SK-N-SH (cell line): ENCODE measurements around the gene MACIR. TPM values are rescaled to one million over a fixed set of nuclear protein-coding genes. Genes with fewer than 3 reads are reported as not detected.

ENCODE experiments used
- CTCF ChIA-PET: fragments of 300-600, 350-600 bp; formaldehyde crosslinking; extraction: SDS; loops from one replicate; lab custom pipeline; 2021; lab: Yijun Ruan, JAX
- POLR2A ChIA-PET: fragments of 350-600 bp; sonication (Branson Sonifier 250); formaldehyde crosslinking; extraction: SDS; loops from one replicate; lab custom pipeline; 2020; ENCODE audit warnings: antibody characterized with exemption, inconsistent platforms; lab: Yijun Ruan, JAX
- DNase-seq: peaks from one replicate; pipeline ENCODE4 v3.0.0; 2012
- H2AFZ ChIP-seq: fragments of 200-600 bp; sonication (generic); 2 replicates; pipeline ENCODE4 v1.8.1; 2016; ENCODE audit warnings: antibody characterized with exemption, mild to moderate bottlenecking, low read depth
- H3F3A ChIP-seq: fragments of 200-600 bp; sonication (generic); replicated peaks from 2 replicates; pipeline ENCODE3; 2016; ENCODE audit warnings: antibody characterized with exemption, mild to moderate bottlenecking; ENCODE audit not compliant: insufficient read depth
- H3K27ac ChIP-seq, 2 experiments: fragments of 200-500 bp in 1 of 2; fragments of 200-600 bp in 1 of 2; sonication (Bioruptor generic) in 1 of 2; sonication (generic), shearing (Covaris generic) in 1 of 2; 2 replicates each; pipeline versions ENCODE4 v1.5.1 to v1.6.1; 2014 to 2016; ENCODE audit warnings: low read depth in 2 of 2, inconsistent platforms in 1 of 2, low read length in 1 of 2, mild to moderate bottlenecking in 1 of 2, mixed read lengths in 1 of 2
- H3K27me3 ChIP-seq: fragments of 200-600 bp; sonication (generic), shearing (Covaris generic); 2 replicates; pipeline ENCODE4 v1.6.1; 2016; ENCODE audit warnings: mixed run types; ENCODE audit not compliant: insufficient read depth
- H3K36me3 ChIP-seq, 2 experiments: fragments of 200-500 bp in 1 of 2; fragments of 200-600 bp in 1 of 2; sonication (Bioruptor generic) in 1 of 2; sonication (generic) in 1 of 2; replicated peaks in 1 of 2; 2 replicates each; pipeline versions ENCODE3 to v1.5.1; 2014 to 2016; ENCODE audit warnings: low read length in 1 of 2, mild to moderate bottlenecking in 1 of 2; ENCODE audit not compliant: insufficient read depth in 2 of 2, control insufficient read depth in 1 of 2
- H3K4me1 ChIP-seq, 2 experiments: fragments of 200-500 bp in 1 of 2; fragments of 200-600 bp in 1 of 2; sonication (Bioruptor generic) in 1 of 2; sonication (generic), shearing (Covaris generic) in 1 of 2; 2 replicates each; pipeline versions ENCODE4 v1.5.1 to v1.6.1; 2014 to 2016; ENCODE audit warnings: low read depth in 1 of 2, low read length in 1 of 2, mixed run types in 1 of 2; ENCODE audit not compliant: insufficient read depth in 2 of 2, control insufficient read depth in 1 of 2
- H3K4me2 ChIP-seq: fragments of 200-600 bp; sonication (generic), shearing (Covaris generic); 2 replicates; pipeline ENCODE4 v1.6.1; 2017; ENCODE audit warnings: mixed run types
- H3K4me3 ChIP-seq, 2 experiments: fragments of 200-500 bp in 1 of 2; fragments of 200-600 bp in 1 of 2; sonication (Bioruptor generic) in 1 of 2; sonication (generic), shearing (Covaris generic) in 1 of 2; 2 replicates each; pipeline versions ENCODE4 v1.5.1 to v1.8.1; 2014 to 2016; ENCODE audit warnings: low read depth in 2 of 2, inconsistent platforms in 1 of 2, low read length in 1 of 2, mild to moderate bottlenecking in 1 of 2, mixed read lengths in 1 of 2, moderate library complexity in 1 of 2
- H3K79me2 ChIP-seq: fragments of 200-600 bp; sonication (generic); 2 replicates; pipeline ENCODE4 v1.8.1; 2017; ENCODE audit warnings: mild to moderate bottlenecking; ENCODE audit not compliant: insufficient read depth
- H3K9ac ChIP-seq: fragments of 200-600 bp; sonication (generic); 2 replicates; pipeline ENCODE4 v1.6.1; 2017; ENCODE audit warnings: mixed run types
- H3K9me2 ChIP-seq: fragments of 200-600 bp; sonication (generic); 2 replicates; pipeline ENCODE4 v1.6.1; 2017; ENCODE audit warnings: mixed run types
- H3K9me3 ChIP-seq: fragments of 200-600 bp; sonication (generic); 2 replicates; pipeline ENCODE4 v1.6.1; 2017; ENCODE audit warnings: mixed run types, mild to moderate bottlenecking, moderate library complexity
- H4K20me1 ChIP-seq: fragments of 200-600 bp; sonication (generic); 2 replicates; pipeline ENCODE4 v1.6.1; 2017; ENCODE audit warnings: mild to moderate bottlenecking, mixed run types; ENCODE audit not compliant: insufficient read depth
- CHD2 ChIP-seq: fragments of 150-350 bp; IDR thresholded peaks from 2 replicates; pipeline ENCODE4 v1.6.1; 2018; ENCODE audit warnings: low read length; ENCODE audit not compliant: partially characterized antibody
- CTCF ChIP-seq: fragments of 200-600 bp; sonication (generic); IDR thresholded peaks from 2 replicates; pipeline ENCODE4 v1.6.1; 2017; ENCODE audit warnings: antibody characterized with exemption, mild to moderate bottlenecking, moderate library complexity
- ELF1 ChIP-seq: IDR thresholded peaks from 2 replicates; pipeline ENCODE4 v1.4.0; 2012
- EZH2phosphoT487 ChIP-seq: fragments of 200-600 bp; sonication (generic); IDR thresholded peaks from 2 replicates; pipeline ENCODE4 v1.6.1; 2017; ENCODE audit warnings: low read depth, mixed run types, mild to moderate bottlenecking, antibody characterized with exemption, moderate library complexity, borderline replicate concordance
- FOXJ3 ChIP-seq: sonication (generic); formaldehyde crosslinking; IDR thresholded peaks from 2 replicates; pipeline ENCODE4 v1.5.1; 2020; ENCODE audit warnings: mild to moderate bottlenecking, missing genetic modification reagents
- GABPA ChIP-seq: IDR thresholded peaks from 2 replicates; pipeline ENCODE4 v1.4.0; 2012; ENCODE audit warnings: low read depth, mild to moderate bottlenecking
- JUND ChIP-seq: IDR thresholded peaks from 2 replicates; pipeline ENCODE4 v1.4.0; 2012
- MEF2A ChIP-seq: IDR thresholded peaks from 2 replicates; pipeline ENCODE4 v1.4.0; 2012; ENCODE audit warnings: low read depth, borderline replicate concordance
- NFIC ChIP-seq: IDR thresholded peaks from 2 replicates; pipeline ENCODE4 v1.4.0; 2012; ENCODE audit warnings: borderline replicate concordance
- PBX3 ChIP-seq: IDR thresholded peaks from 2 replicates; pipeline ENCODE4; 2012
- RAD21 ChIP-seq: IDR thresholded peaks from 2 replicates; pipeline ENCODE4 v1.6.1; 2012; ENCODE audit warnings: mild to moderate bottlenecking, low read length
- RCOR1 ChIP-seq: fragments of 150-350 bp; IDR thresholded peaks from 2 replicates; pipeline ENCODE4 v1.6.1; 2017; ENCODE audit warnings: antibody characterized with exemption, low read length
- RXRA ChIP-seq: IDR thresholded peaks from 2 replicates; pipeline ENCODE4 v1.4.0; 2012; ENCODE audit warnings: low read depth, mild to moderate bottlenecking, borderline replicate concordance
- SMC3 ChIP-seq: IDR thresholded peaks from 2 replicates; pipeline ENCODE4 v1.6.1; 2012; ENCODE audit warnings: low read depth, low read length, improper control_type of control experiment
- TEAD4 ChIP-seq: IDR thresholded peaks from 2 replicates; pipeline ENCODE4 v1.4.0; 2012; ENCODE audit warnings: mild to moderate bottlenecking, borderline replicate concordance; ENCODE audit not compliant: insufficient read depth
- USF1 ChIP-seq: IDR thresholded peaks from 2 replicates; pipeline ENCODE4 v1.4.0; 2012; ENCODE audit warnings: low read depth, borderline replicate concordance
- YY1 ChIP-seq: IDR thresholded peaks from 2 replicates; pipeline ENCODE4 v1.4.0; 2012; ENCODE audit warnings: low read depth, mild to moderate bottlenecking
- WGBS: methylation state at CpG from one replicate; pipeline ENCODE4 v1.1.6; 2017; ENCODE audit warnings: low lambda C conversion rate; 5-methylcytosine and 5-hydroxymethylcytosine counted together
- polyA plus RNA-seq, 3 experiments: library from polyadenylated mRNA; depleted of rRNA; stranded (reverse); fragments of >200 nt; gene quantifications; 2 replicates each; pipeline ENCODE4 v1.2.3, GENCODE V29; 2012
- TF ChIP-seq, protein P1 (sequence below): fragments of 150-350 bp; IDR thresholded peaks from 2 replicates; pipeline ENCODE4 v1.6.1; 2017; ENCODE audit warnings: antibody characterized with exemption, low read length, low read depth, borderline replicate concordance
- TF ChIP-seq, protein P2 (sequence below): fragments of 150-350 bp; IDR thresholded peaks from 2 replicates; pipeline ENCODE4 v1.6.1; 2016; ENCODE audit warnings: mild to moderate bottlenecking, low read depth, low read length
- TF ChIP-seq, protein P3 (sequence below): IDR thresholded peaks from 2 replicates; pipeline ENCODE4 v1.6.1; 2012; ENCODE audit warnings: mild to moderate bottlenecking, low read depth, low read length, moderate library complexity

Gene MACIR
- polyA plus RNA-seq, 1 of the 3 experiments (the other 2 are of a cell fraction): 24.7 TPM

DNA sequence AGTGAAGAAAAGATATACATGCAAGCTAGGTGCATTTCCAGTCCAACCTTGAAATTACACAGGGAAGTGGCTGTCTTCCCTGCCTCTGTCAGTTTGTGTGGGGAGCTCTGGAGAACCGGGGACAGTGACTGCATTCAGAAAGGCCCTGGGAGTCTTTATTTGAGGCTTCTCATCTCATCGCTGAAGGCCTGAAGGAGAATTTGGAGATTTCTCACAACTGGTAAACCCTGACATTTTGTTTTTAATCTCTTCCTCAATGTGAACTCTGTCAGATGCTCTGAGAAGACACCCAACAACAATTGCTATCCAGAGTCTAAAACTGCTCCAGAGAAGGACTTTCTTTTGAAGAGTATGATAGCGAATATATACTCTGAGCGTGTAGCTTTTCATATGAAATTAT is 33.0 kb downstream of the MACIR start:
- H3K4me3 ChIP-seq: no peak overlapping the region
- 90% methylated on average over 4 of the region's 4 CpGs for WGBS
- no peaks in the 10 kb centered on the region; a peak in 2 of 4 replicates for H3K4me1 ChIP-seq
- H3K9me3 ChIP-seq: no peaks in the 10 kb centered on the region
- no peak overlapping the region for H3K4me2 ChIP-seq
- H3K27ac ChIP-seq: no peak overlapping the region
- no peaks in the 10 kb centered on the region for H3K27me3 ChIP-seq
- TF ChIP-seq, protein P1, sequence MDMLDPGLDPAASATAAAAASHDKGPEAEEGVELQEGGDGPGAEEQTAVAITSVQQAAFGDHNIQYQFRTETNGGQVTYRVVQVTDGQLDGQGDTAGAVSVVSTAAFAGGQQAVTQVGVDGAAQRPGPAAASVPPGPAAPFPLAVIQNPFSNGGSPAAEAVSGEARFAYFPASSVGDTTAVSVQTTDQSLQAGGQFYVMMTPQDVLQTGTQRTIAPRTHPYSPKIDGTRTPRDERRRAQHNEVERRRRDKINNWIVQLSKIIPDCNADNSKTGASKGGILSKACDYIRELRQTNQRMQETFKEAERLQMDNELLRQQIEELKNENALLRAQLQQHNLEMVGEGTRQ: no peak
- TF ChIP-seq RCOR1 (no peak), RAD21 (no peak), JUND (no peak), FOXJ3 (no peak), SMC3 (no peak), USF1 (no peak), MEF2A (no peak), GABPA (no peak), EZH2phosphoT487 (no peak), PBX3 (no peak), YY1 (no peak), TEAD4 (no peak), ELF1 (no peak), NFIC (no peak), RXRA (no peak), CTCF (no peak), CHD2 (no peak)
- TF ChIP-seq, protein P2, sequence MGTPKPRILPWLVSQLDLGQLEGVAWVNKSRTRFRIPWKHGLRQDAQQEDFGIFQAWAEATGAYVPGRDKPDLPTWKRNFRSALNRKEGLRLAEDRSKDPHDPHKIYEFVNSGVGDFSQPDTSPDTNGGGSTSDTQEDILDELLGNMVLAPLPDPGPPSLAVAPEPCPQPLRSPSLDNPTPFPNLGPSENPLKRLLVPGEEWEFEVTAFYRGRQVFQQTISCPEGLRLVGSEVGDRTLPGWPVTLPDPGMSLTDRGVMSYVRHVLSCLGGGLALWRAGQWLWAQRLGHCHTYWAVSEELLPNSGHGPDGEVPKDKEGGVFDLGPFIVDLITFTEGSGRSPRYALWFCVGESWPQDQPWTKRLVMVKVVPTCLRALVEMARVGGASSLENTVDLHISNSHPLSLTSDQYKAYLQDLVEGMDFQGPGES: no peak
- TF ChIP-seq, protein P3, sequence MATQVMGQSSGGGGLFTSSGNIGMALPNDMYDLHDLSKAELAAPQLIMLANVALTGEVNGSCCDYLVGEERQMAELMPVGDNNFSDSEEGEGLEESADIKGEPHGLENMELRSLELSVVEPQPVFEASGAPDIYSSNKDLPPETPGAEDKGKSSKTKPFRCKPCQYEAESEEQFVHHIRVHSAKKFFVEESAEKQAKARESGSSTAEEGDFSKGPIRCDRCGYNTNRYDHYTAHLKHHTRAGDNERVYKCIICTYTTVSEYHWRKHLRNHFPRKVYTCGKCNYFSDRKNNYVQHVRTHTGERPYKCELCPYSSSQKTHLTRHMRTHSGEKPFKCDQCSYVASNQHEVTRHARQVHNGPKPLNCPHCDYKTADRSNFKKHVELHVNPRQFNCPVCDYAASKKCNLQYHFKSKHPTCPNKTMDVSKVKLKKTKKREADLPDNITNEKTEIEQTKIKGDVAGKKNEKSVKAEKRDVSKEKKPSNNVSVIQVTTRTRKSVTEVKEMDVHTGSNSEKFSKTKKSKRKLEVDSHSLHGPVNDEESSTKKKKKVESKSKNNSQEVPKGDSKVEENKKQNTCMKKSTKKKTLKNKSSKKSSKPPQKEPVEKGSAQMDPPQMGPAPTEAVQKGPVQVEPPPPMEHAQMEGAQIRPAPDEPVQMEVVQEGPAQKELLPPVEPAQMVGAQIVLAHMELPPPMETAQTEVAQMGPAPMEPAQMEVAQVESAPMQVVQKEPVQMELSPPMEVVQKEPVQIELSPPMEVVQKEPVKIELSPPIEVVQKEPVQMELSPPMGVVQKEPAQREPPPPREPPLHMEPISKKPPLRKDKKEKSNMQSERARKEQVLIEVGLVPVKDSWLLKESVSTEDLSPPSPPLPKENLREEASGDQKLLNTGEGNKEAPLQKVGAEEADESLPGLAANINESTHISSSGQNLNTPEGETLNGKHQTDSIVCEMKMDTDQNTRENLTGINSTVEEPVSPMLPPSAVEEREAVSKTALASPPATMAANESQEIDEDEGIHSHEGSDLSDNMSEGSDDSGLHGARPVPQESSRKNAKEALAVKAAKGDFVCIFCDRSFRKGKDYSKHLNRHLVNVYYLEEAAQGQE: no peak
- H3K9me2 ChIP-seq: no peaks in the 10 kb centered on the region
- no peak for DNase-seq
- no peaks in the 10 kb centered on the region for H4K20me1 ChIP-seq
- no peak overlapping the region for H2AFZ ChIP-seq
- H3F3A ChIP-seq: no peaks in the 10 kb centered on the region
- no peaks in the 10 kb centered on the region for H3K79me2 ChIP-seq
- POLR2A ChIA-PET: no interaction called here
- CTCF ChIA-PET: interaction anchor here (0.5 kb wide), 1 partner anchor 19 kb away, joined by 3 read pairs; no protein-coding TSS in a partner anchor
- no peaks in the 10 kb centered on the region for H3K36me3 ChIP-seq
- no peak overlapping the region for H3K9ac ChIP-seq
